Uterus (tissue), 4 donors: Measurements from ENCODE around the gene FAR2. TPM values are rescaled to one million over a fixed set of nuclear protein-coding genes. Genes with fewer than 3 reads are reported as not detected.

Source experiments
- DNase-seq, 2 donors: peaks; one replicate each; pipeline ENCODE4 v3.0.0-alpha.2; 2019 to 2020
- H3K27ac ChIP-seq, 2 donors: fragments of 200-600 bp; sonication (generic); 1 replicate in 1 of 2; 2 replicates in 1 of 2; pipeline ENCODE4 v1.5.1; 2016 to 2018
- H3K27me3 ChIP-seq, 2 donors: fragments of 200-600 bp; sonication (generic); one replicate each; pipeline ENCODE4 v1.5.1; 2018 to 2019; ENCODE audit warnings: control low read depth in 1 of 2
- H3K36me3 ChIP-seq, 2 donors: fragments of 200-600 bp; sonication (generic); one replicate each; pipeline ENCODE4 v1.5.1; 2019; ENCODE audit warnings: control low read depth in 1 of 2
- H3K4me1 ChIP-seq, 2 donors: fragments of 200-600 bp; sonication (generic); one replicate each; pipeline ENCODE4 v1.5.1; 2018 to 2019; ENCODE audit warnings: control low read depth in 1 of 2
- H3K4me3 ChIP-seq, 2 donors: fragments of 200-600 bp; sonication (generic); 1 replicate in 1 of 2; 2 replicates in 1 of 2; pipeline ENCODE4 v1.5.1; 2018 to 2019; ENCODE audit warnings: mild to moderate bottlenecking in 1 of 2
- H3K9me3 ChIP-seq, 2 donors: fragments of 200-600 bp; sonication (generic); one replicate each; pipeline ENCODE4 v1.5.1; 2019; ENCODE audit warnings: control low read depth in 1 of 2
- POLR2A ChIP-seq, 2 donors: fragments of 450-650 bp; IDR thresholded peaks; one replicate each; pipeline ENCODE4 v1.6.1; 2016; ENCODE audit warnings: antibody characterized with exemption in 2 of 2, mild to moderate bottlenecking in 1 of 2, moderate library complexity in 1 of 2
- intact Hi-C: fragments of 100-400 bp; cut with DNase I; formaldehyde crosslinking; loops from one replicate; pipeline ENCODE4 v1.15.1; 2023; ENCODE audit warnings: low total_unique reads
- total RNA-seq, 4 donors: library from RNA; depleted of rRNA in 3 of 4; stranded (reverse); fragments of >200 nt in 3 of 4; gene quantifications; one replicate each; pipeline versions ENCODE4 v1.1.0 to v1.2.4, GENCODE V29; 2014 to 2023
- TF ChIP-seq, protein P1 (sequence below), 4 experiments: fragments of 200-600 bp in 2 of 4; fragments of 450-650 bp in 2 of 4; sonication (generic) in 2 of 4; IDR thresholded peaks; one replicate each; pipeline ENCODE4 v1.5.1; 2016 to 2019; ENCODE audit warnings: antibody characterized with exemption in 4 of 4, mild to moderate bottlenecking in 2 of 4, moderate library complexity in 1 of 4
- donor health status: DM: yes; HTN: yes; CAD: no.

The FAR2 gene
- total RNA-seq, 4 donors from 2014 or later = 4.7 to 14.4 (median 9.5) TPM

DNA sequence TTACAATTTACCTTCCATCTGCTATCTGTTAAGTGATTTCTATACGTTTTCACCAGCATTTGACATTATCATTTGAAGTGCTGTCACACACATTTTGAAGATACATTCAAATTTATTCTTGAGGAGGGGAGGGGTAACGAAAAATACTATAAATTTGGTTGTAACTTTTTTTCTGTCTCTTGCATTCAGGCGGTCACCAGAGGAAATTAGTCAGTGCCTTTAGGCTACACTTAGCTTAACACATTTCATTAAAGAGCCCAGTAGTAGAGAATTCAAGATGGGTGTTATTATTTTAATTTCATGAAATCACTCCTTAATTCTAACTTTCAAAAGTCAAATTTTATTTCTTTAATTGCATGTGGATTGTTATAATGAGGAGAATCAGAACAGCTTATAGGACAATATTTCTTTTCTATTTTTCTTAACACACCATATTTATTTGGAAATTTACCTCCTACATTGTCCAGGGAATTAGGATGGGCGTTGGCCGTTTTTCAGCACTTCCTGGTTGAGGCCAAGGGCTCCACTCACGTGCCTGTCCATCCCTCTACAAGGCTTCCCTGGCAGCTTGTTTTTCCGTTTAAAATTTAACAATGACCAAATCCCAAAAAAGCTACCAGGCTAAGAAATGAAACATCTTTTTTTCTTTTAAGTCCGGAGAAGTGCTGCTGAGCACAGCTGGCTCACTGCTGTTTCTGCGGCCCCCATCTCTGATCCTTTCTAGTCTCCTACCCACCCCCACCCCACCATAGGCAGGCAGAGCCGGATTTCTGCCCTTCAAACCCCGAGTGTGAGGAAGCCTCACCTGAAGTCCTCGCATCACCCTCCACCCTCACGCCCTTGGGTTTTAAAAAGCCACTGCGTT lies 1.1 kb upstream of the FAR2 start:
- H3K4me1 ChIP-seq = no peaks in the 10 kb centered on the region
- H3K27me3 ChIP-seq = no peaks in the 10 kb centered on the region
- TF ChIP-seq, protein P1, sequence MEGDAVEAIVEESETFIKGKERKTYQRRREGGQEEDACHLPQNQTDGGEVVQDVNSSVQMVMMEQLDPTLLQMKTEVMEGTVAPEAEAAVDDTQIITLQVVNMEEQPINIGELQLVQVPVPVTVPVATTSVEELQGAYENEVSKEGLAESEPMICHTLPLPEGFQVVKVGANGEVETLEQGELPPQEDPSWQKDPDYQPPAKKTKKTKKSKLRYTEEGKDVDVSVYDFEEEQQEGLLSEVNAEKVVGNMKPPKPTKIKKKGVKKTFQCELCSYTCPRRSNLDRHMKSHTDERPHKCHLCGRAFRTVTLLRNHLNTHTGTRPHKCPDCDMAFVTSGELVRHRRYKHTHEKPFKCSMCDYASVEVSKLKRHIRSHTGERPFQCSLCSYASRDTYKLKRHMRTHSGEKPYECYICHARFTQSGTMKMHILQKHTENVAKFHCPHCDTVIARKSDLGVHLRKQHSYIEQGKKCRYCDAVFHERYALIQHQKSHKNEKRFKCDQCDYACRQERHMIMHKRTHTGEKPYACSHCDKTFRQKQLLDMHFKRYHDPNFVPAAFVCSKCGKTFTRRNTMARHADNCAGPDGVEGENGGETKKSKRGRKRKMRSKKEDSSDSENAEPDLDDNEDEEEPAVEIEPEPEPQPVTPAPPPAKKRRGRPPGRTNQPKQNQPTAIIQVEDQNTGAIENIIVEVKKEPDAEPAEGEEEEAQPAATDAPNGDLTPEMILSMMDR (IDR thresholded peaks at IDR 0.05) = no peak
- TF ChIP-seq POLR2A (IDR thresholded peaks at IDR 0.05) = no peak
- H3K4me3 ChIP-seq = peak overlapping the region; percentile 57 to 59
- no peaks in the 10 kb centered on the region for H3K36me3 ChIP-seq
- peak; percentile 15 to 52 for DNase-seq
- intact Hi-C loops = no loop called here
- H3K9me3 ChIP-seq = no peaks in the 10 kb centered on the region
- H3K27ac ChIP-seq = peak overlapping the region; percentile 74 to 81

DNA sequence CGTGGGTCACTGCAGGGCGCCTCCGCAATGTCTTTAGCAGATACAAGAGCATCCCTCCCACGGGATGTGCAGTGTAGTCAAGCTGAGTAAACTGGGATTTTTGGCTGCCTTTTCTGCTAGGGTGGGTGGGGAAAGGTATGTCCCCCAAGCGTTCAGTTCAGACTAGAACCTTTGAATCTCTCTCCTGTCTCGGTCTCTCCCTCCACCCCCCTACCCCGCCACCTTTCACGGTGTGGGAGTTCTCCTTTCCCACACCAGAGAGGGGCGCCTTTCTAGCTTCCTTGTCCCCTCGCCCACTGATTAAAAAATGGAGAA lies 525 bp upstream of the FAR2 start:
- peak overlapping the region; percentile 74 to 81 for H3K27ac ChIP-seq
- TF ChIP-seq, protein P1 (IDR thresholded peaks at IDR 0.05) = no peak
- TF ChIP-seq POLR2A (IDR thresholded peaks at IDR 0.05) = no peak
- intact Hi-C loops = no loop called here

DNA sequence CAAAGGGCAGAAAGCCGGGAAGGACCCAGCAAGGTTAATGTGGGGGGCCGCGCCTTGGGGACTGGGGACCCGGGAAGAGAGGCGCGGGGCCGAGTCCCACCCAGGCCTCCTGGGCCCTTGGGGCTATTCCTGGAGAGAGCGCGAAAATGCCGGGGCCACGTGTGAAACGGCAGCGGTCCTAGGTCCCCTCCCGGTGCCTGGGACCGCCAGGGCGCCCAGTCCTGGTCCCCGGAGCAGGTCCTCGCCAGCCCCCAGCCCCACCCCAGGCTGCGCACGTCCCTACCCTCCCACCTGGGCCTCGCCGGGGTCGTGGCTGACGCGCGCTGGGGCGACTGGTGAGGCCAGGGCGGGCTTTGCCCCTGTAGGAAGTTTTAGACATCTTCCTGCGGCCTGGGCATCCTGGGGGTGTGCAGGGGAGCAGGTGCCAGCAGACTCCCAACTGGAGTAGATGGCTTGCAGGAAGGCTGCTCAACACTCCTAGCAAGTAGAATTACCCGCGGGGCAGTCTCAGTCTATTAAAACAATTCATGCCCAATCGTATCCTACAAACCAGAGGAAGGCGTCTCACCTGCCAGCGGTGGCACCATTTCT lies 708 bp downstream of the FAR2 start:
- Histone ChIP-seq H3K9me3 (no peaks in the 10 kb centered on the region), H3K4me3 (peak overlapping the region; percentile 57 to 59), H3K36me3 (no peaks in the 10 kb centered on the region), H3K4me1 (no peaks in the 10 kb centered on the region), H3K27me3 (no peaks in the 10 kb centered on the region), H3K27ac (peak overlapping the region; percentile 74 to 81)
- no peak for DNase-seq
- TF ChIP-seq POLR2A (IDR thresholded peaks at IDR 0.05) = no peak
- TF ChIP-seq, protein P1 (IDR thresholded peaks at IDR 0.05) = no peak
- intact Hi-C loops = no loop called here

More for the DNA sequence above, 525 bp upstream of the FAR2 start:
- Histone ChIP-seq H3K4me3 (peak overlapping the region; percentile 57 to 59), H3K4me1 (no peaks in the 10 kb centered on the region), H3K9me3 (no peaks in the 10 kb centered on the region), H3K36me3 (no peaks in the 10 kb centered on the region), H3K27me3 (no peaks in the 10 kb centered on the region)
- DNase-seq = peak in 1 of 2 donors; percentile 13

DNA sequence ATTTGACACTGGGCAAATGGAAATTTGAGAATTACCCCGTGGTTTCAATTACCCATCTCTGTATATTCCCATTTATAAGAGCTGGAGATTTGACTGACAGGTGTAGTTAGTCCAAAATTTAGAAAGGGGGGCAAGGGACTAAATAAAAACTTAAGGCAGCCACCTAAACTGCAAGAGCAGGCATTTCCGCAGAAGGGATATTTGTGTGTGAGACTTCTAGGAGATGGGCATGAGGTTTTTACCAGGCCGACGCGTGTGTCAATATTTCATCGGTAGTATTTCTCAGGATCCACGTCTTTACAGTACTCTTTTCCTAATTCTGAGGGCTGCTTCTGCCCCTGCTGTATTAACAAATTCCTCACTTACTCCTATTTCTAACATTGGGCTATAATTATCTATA lies 1.4 kb downstream of the FAR2 start:
- intact Hi-C loops = no loop called here
- H3K27ac ChIP-seq = no peak overlapping the region
- no peaks in the 10 kb centered on the region for H3K4me1 ChIP-seq
- no peaks in the 10 kb centered on the region for H3K36me3 ChIP-seq
- no peaks in the 10 kb centered on the region for H3K9me3 ChIP-seq
- no peak overlapping the region for H3K4me3 ChIP-seq
- DNase-seq = no peak
- no peak for TF ChIP-seq POLR2A (IDR thresholded peaks at IDR 0.05)
- TF ChIP-seq, protein P1 (IDR thresholded peaks at IDR 0.05) = no peak
- no peaks in the 10 kb centered on the region for H3K27me3 ChIP-seq

DNA sequence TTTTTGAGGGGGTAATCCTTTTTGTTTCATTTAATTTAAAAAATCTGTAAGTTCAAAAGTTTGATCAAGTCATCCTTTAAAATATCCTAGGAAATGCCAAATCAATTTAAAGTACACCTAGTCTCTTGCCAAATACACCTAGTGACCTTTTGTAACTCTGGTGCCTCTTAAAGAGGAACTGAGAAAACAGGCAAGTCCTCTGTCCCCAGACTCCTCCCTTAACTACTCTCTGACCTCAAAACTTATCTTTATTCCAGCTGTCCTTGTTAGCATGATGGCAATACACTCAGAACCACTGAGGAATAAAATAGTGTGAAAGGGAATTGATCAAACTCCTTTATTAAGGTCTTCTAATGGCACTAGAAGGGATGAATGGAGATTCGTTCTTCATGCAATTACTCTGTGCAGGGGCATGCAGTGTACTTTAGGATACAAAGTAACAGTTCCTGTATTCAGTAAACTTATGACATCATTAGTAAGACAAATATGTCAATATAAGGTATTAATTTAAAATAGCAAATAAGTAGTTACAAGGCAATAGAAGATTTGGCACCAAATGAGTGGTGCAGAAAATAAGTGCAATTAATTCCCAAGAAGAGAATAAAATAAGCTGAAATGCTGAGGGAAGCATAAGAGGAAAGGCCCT lies 3.3 kb downstream of the FAR2 start:
- no peak overlapping the region for H3K27ac ChIP-seq
- TF ChIP-seq, protein P1 (IDR thresholded peaks at IDR 0.05) = no peak
- no peak for TF ChIP-seq POLR2A (IDR thresholded peaks at IDR 0.05)
- H3K9me3 ChIP-seq = no peaks in the 10 kb centered on the region
- H3K4me3 ChIP-seq = no peak overlapping the region
- no peaks in the 10 kb centered on the region for H3K27me3 ChIP-seq
- intact Hi-C loops = no loop called here
- no peaks in the 10 kb centered on the region for H3K4me1 ChIP-seq
- no peaks in the 10 kb centered on the region for H3K36me3 ChIP-seq
- no peak for DNase-seq
